Stimulated activated CD8-positive, alpha-beta memory T cell treated with anti-CD3 and anti-CD28 coated beads, Interleukin-12 subunit alpha, Interleukin-12 subunit beta, amount 100 ng/mL, for 24 hours (primary cell): ENCODE data around the gene CMTM1.
A peak's percentile ranks its signal among the peaks of the same experiment; 100 is the strongest.

Experiments
- DNase-seq: peaks from one replicate; pipeline ENCODE4 v3.0.0-alpha.2; 2020; ENCODE audit errors: extremely low read depth

The CMTM1 gene, protein sequence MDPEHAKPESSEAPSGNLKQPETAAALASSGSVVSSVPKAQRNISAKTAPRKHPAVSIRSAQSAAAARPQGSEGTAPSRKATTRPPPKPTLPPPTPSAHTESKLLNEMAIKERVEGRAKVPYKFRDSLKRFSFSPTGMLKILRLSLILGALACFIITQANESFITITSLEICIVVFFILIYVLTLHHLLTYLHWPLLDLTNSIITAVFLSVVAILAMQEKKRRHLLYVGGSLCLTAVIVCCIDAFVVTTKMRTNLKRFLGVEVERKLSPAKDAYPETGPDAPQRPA

DNA sequence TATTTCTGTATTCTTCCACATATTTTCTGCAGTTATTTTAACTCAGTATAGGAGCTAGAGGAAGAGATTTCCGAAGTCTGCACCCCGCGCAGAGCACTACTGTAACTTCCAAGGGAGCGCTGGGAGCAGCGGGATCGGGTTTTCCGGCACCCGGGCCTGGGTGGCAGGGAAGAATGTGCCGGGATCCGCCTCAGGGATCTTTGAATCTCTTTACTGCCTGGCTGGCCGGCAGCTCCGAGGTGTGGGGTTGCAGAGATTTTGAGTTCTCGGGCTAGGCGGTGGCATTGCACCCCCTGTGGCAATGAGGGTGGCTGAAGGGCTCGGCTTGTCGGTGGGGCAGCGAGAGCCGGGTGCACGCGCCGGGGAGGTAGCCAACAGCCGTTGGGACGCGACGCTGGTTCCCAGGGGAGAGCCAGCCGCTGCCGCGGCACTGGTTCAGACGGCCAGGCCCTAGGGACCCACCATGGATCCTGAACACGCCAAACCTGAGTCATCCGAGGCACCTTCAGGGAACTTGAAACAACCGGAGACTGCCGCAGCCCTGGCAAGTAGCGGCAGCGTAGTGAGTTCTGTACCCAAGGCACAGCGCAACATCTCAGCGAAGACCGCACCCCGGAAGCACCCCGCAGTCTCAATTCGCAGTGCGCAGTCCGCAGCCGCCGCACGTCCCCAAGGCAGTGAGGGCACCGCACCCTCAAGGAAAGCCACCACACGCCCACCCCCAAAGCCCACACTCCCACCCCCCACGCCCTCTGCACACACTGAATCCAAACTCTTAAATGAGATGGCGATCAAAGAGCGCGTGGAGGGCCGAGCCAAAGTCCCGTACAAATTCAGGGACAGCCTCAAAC is at the start of gene CMTM1:
Gene CMTM1, plus strand, starts transcription at position 389 of the 851 bp plus-strand sequence. Its CDS starts 75 bp downstream, at position 464.
- no peak for DNase-seq

- no peak for DNase-seq
Measured at GRCh38 chr16:66516509-66516807, 49.8 kb upstream of the CMTM1 start.

- peak; percentile 50 for DNase-seq
Measured at GRCh38 chr16:66516808-66517585, 49.2 kb upstream of the CMTM1 start.

DNA sequence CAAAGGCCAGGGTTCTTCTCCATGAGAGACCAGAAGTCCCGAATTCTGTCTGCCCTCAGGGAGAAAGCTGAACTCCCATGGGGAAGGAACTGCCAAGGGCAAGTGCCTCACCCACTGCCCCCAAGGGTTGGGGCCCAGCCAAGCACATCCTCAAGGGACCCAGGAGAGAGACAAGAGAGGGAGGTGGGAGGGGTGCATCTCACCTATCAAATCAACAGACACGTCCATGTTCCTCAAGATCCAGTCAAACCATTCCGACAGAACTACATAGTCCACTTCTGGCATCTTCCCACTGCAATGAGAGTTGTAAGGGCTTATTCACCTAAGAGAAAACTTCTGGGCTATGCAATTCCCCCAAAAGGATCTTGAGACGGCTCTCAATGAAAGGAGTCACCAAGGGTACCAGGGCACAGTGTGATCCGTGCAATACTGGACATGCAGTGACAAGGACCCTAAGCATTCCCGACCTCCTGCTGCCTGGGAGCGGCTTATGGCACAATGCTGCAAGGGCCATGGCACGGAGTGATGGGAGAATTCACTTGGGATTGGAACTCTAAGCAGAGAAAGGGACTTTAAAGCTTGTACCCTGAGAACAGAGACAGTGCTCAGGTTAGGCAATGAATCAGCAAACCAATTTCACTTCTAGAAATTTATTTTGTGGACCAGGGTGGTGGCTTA is 48.5 kb upstream of the CMTM1 start:
- DNase-seq: no peak

DNA sequence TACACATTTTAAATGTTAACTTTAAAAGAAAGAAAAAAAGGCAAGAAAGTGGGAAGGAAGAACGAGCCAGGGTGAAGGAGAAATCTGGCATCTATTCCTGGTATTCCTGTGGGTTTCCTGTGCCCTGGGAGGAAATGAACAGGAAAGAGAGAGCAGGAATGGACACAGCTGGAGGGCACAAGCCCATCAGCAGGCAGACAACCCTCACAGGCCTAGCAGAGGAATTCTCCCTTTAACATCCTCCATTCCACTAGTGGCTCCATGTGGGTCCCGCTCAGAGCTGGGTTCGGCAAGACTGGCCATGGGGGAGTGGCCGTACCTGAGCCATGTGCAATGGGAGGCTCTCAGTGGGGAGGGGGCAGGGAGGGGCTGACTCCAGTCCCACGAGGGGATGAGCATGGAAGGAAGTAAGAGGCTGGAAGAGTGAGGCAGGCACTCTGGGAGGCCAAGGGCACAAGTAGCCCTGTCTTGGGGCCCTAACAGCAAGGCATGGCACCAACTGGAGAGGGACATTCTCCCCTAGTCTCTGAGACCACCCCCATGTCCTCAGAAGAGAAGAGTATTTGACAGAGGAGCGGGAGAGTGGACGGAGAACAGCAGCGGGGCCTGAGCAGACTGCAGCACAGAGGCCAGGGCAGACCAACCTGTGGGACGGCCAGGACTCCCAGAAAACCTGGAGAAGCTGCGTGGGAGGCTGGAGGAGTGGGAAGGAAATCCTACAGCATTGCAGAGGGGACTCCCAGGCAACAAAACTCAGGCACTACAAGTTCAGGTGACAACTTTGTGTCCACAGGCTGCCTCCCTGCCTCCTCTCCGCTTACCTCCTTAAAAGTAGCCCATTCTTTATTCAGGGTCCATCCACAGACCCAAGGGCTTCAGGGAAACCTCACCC is 46.5 kb upstream of the CMTM1 start:
- DNase-seq: no peak

DNA sequence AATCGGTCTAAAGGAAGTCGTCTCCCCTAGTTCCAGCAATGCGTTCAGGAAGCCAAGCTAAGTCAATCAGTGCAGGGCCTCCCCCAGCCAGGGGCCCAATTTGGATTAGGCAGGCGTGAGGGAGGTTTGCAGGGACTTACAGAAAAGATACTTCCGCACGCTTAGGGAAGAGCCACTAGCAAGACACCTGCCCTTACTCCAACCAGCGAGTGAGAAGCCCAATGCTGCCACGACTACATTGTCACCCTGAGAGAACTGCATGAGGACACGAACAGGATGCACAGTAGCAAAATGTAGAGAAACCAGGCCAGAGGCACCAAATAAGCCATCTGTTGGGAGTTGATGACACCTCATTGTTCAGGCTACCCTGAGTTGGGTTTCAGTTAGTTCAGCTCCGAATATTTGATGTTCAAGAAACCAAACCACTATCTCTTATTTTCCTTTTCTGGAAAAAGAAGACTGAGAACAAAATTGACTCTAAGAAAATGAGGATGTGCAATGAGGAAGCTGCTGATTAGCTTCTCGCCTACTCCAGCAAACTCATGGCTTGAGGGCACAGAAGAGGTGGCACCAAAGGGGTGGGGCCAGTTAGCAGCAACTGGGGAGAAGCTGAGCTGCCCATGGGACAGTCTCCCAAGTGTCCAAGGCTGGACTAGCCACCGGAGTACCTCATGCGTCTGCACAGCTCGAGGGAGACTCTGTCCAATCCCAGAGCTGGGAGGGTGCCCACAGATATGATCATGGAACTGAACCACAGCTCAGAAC is 45.7 kb upstream of the CMTM1 start:
- DNase-seq: no peak

DNA sequence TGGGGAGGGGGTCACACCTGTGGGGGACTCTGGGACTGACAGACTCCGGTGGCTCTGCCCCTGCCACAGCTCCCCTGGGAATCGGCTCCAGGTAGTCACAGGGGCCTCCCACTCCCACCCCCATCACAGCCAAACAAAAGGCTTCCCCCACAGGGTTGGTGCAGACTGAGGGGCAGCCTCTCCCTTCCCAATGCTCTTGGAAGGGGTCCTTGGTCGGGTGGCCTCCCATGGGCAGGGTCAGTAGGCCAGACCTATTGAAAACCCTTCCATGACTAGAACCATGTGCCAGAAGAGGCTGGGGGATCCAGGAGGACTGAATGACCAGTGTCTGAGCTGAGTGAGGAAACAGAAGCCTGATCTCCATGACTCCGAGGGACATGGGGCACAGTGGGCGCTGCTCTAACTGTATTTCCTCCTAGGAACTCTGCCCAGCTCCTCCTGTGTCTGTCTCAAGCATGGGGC is 45.0 kb upstream of the CMTM1 start:
- DNase-seq: no peak

DNA sequence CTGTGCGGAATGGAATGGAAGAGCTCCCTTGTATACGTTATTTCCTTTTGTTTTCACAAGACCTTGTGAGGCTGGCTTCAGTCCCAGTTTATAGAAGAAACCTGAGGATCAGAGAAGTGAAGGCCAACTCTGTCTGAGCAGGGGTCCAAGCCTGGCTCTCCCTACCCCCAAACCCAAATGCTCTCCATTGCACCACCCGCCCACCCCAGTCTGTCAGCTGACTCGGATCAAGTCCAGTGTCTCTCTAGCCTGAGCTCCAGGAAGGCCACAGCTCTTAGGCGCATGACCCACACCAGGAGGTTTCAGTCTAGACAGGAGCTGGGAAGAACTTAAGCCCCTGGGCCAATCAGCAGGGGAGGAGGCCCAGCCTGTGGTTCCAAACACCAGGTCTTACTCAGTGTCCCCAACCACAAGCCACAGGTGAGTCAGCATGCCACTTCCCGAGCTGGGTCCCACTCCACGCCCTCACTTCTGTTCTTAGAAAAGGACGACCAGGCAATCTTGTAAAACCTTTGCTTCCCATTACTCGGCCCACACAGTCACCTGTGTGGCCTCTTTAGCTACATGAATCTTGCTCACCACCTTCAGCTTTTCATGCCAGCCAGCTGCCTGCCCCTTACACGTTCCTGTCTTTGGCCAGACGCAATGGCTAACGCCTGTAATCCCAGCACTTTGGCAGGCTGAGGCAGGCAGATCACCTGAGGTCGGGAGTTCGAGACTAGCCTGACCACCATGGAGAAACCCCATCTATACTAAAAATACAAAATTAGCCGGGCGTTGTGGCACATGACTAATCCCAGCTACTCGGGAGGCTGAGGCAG is 44.1 kb upstream of the CMTM1 start:
- peak; percentile 82 for DNase-seq

DNA sequence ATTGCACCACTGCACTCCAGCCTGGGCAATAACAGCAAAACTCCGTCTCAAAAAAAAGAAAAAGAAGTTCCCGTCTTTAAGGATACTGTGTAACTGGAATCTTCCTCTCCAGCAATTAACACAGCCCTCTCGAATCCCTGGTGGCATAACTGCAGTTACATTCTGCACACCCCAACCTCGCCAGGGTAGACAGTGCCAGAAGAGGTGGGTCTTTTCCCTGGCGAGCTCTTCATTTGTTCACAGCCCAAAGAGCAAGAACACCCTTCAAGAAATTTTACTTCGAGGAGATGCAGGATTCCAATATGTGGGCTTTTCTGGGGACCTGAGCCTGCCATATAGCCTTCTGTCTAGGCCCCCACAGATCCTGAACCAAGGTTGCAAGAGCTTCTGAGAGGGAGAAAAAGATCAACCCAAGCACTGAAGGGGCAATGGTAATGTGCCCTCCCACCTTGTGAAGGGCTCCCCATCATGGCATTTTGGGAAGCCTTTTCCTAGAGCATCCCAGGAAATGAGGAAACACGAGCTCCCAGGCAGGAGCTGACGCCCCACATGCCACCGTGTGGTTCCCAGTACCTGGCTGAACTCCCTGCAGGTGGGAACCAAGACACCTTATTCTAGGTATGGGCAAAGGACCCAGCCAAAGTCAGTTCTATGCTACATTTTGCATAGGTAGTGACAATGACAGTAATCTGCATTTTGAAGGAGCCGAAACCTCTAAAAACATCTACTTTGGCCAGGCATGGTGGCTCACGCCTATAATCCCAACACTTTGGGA is 43.2 kb upstream of the CMTM1 start:
- DNase-seq: no peak

- no peak for DNase-seq
Measured at GRCh38 chr16:66523861-66524354, 42.3 kb upstream of the CMTM1 start.

- no peak for DNase-seq
Measured at GRCh38 chr16:66524601-66525164, 41.6 kb upstream of the CMTM1 start.

GRCh38 chr16:66525396-66526180 is 40.7 kb upstream of the CMTM1 start:
- no peak for DNase-seq

DNA sequence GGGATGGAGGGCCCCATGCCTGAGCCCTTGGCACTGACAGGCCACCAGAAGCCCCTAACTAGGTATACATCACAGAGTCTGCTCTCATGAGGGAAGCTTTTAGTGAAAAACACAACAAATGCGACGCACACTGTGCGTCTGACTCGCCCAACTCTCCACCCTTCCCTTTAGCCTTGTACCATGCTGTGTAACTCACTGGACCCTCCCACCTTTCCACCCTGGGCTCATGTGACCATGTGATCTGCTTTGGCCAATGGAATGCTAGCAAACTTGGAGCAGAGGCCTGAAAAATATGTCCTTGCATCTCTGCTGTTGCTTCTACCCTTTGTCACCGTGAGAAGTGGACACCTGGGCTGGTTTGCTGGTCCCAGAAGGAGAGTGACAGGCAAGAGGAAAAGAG is 37.9 kb upstream of the CMTM1 start:
- DNase-seq: no peak

DNA sequence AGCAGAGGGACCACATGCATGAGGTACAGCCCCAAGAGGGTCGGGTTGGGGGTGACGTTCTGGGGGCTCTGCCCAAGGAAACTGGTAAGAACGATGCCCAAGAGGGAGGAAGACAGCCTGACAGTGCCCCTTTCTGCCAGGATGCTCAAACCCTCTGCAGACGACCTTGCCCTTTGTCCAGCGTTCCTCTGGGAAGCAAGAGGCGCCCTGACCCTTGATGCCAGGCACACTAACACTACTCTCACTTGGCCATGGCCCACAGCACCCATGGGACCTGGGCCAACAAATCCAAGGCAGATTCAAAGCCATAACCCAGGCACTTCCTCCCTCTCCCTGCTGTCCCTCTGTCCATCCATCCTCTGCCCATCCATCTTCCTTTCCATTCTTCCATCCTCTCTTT is 36.8 kb upstream of the CMTM1 start:
- DNase-seq: no peak

DNA sequence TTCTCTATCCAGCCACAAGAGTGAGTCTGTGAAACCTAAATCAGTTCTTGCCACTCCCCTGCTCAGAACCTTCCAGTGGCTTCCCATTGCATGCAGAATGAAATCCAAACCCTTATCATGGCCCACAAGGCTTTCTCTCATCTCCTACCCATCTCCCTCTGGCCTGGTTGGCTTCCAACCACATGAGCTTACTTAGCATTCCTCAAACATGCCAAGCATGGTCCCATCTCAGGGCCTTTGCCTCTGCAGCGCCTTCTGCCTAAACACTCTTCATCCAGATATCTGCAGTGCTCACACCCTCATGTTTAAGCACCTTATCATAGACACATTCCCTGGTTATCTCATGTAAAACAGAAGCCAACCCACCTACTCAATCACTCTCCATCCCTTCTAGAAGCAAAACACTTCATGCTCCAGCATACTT is 31.9 kb upstream of the CMTM1 start:
- no peak for DNase-seq

DNA sequence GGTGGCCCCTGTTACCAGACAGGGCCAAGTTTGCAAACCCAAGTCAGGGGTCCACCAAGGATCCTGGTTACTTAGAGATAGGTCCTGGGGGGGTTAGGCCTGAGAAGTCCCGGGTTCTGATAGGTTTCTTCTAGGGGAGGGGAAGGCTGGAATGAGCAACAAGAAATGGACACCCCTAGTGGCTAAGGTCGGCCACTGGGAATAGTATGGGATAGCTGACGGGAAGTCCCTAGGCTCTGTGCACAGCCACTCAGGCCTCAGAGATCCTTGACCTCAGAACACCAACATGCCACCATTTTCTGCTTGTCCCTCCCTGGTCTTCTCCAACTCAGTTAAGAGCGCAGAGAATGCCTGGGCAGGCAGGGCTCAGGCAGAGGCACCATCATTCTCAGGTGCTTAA is 29.7 kb upstream of the CMTM1 start:
- no peak for DNase-seq

DNA sequence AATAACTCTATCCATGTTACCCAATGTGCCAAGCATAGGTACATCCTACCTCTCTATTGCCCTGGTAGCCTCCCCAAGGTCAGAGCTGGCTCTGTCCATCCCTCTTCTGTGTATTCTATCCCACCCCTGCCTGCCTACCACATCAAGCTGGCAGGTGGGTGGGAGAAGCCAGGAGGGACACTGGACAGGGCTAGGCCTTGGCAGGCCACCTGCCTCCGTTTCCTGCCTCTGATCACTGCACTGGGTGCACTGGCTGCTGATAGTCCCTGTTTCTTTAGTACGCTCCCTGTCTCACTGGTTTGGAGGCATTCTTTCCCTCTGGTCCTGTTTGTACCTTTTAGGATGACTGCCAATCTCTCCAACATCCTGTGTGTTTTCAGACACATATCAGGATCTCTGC is 29.0 kb upstream of the CMTM1 start:
- no peak for DNase-seq
